Body of pancreas (tissue), 4 donors: Measurements from ENCODE around the gene KIR3DL1. TPM values are rescaled to one million over a fixed set of nuclear protein-coding genes. Genes with fewer than 3 reads are reported as not detected.
"Not testable (repeated sequence)": the region's sequence is repeated elsewhere in the genome, so short reads cannot be mapped to it uniquely, and the experiment has no call there.

Experiments
- ATAC-seq: fragments of 150-250 bp; one replicate; pipeline ENCODE4 v1.9.1; 2016
- DNase-seq, 4 donors: peaks; one replicate each; pipeline ENCODE4 v3.0.0-alpha.2; 2019
- H3K27ac ChIP-seq, 4 donors: fragments of 200-600 bp; sonication (generic); 1 replicate in 3 of 4; 2 replicates in 1 of 4; pipeline versions ENCODE4 v1.5.1 to v1.6.1; 2016 to 2019; ENCODE audit warnings: mild to moderate bottlenecking in 1 of 4, mixed read lengths in 1 of 4, moderate library complexity in 1 of 4
- H3K27me3 ChIP-seq, 2 donors: fragments of 200-600 bp; sonication (generic); one replicate each; pipeline ENCODE4 v1.6.0; 2016; ENCODE audit warnings: mild to moderate bottlenecking in 1 of 2
- H3K36me3 ChIP-seq, 2 donors: fragments of 200-600 bp; sonication (generic); replicated peaks in 1 of 2; 2 replicates each; pipeline ENCODE4 v1.5.1; 2016; ENCODE audit warnings: low read depth in 2 of 2; ENCODE audit not compliant: insufficient read depth in 1 of 2
- H3K4me1 ChIP-seq: fragments of 200-600 bp; sonication (generic); one replicate; pipeline ENCODE4 v1.6.0; 2016
- H3K4me3 ChIP-seq, 2 donors: fragments of 200-600 bp; sonication (generic); 1 replicate in 1 of 2; 2 replicates in 1 of 2; pipeline ENCODE4 v1.5.1; 2016 to 2019
- H3K9me3 ChIP-seq, 3 donors: fragments of 200-600 bp; sonication (generic); 1 replicate in 2 of 3; 2 replicates in 1 of 3; pipeline ENCODE4 v1.5.1; 2016
- POLR2A ChIP-seq, 3 donors: fragments of 450-650 bp; IDR thresholded peaks; one replicate each; pipeline ENCODE4 v1.6.1; 2016; ENCODE audit warnings: antibody characterized with exemption in 3 of 3, mild to moderate bottlenecking in 2 of 3
- WGBS, 2 donors: methylation state at CpG; one replicate each; pipeline ENCODE4 v1.1.5; 2017; 5-methylcytosine and 5-hydroxymethylcytosine counted together
- intact Hi-C: fragments of 100-400 bp; cut with DNase I; formaldehyde crosslinking; loops from one replicate; pipeline ENCODE4 v1.15.1; 2023
- total RNA-seq, 2 donors: library from RNA; depleted of rRNA; stranded (reverse); fragments of >200 nt; gene quantifications; one replicate each; pipeline ENCODE4 v1.1.0, GENCODE V29; 2016
- TF ChIP-seq, protein P1 (sequence below), 7 experiments: fragments of 450-650 bp in 4 of 7; fragments of 200-600 bp in 3 of 7; sonication (generic) in 3 of 7; IDR thresholded peaks; one replicate each; pipeline ENCODE4 v1.5.1; 2016 to 2019; ENCODE audit warnings: antibody characterized with exemption in 7 of 7

Gene KIR3DL1
- total RNA-seq, 2 donors from 2014 or later, result not detected

DNA sequence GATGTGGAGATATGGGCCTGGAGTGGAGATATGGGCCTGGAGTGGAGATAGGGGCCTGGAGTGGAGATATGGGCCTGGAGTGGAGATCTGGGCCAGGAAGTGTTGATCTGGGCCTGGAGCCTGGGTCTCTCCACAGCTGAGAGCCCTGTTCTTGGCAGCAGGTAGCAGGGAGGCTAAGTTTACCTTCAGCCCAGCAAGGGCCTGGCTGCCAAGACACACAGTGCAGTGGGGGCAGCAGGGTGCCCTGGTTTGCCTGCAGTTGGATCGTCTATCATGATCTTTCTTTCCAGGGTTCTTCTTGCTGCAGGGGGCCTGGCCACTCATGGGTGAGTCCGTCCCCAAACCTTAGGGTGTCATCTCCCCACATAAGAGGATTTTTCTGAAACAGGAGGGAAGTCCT, 34.7 kb downstream of the KIR3DL1 start:
- H3K4me1 ChIP-seq, result no peaks in the 10 kb centered on the region
- no peaks in the 10 kb centered on the region for H3K9me3 ChIP-seq
- 38 to 56% methylated on average over 1 to 2 of the region's 2 CpGs for WGBS, 2 donors
- H3K4me3 ChIP-seq, result no peak overlapping the region
- no peaks in the 10 kb centered on the region for H3K27me3 ChIP-seq
- no peak overlapping the region for H3K27ac ChIP-seq
- H3K36me3 ChIP-seq, result no peaks in the 10 kb centered on the region
- intact Hi-C loops, result loop anchor here (10.0 kb wide), 1 partner anchor 76 kb away; no protein-coding TSS in a partner anchor
- no peak for DNase-seq
- no peak for ATAC-seq
- TF ChIP-seq POLR2A (IDR thresholded peaks at IDR 0.05), result no peak
- TF ChIP-seq, protein P1, sequence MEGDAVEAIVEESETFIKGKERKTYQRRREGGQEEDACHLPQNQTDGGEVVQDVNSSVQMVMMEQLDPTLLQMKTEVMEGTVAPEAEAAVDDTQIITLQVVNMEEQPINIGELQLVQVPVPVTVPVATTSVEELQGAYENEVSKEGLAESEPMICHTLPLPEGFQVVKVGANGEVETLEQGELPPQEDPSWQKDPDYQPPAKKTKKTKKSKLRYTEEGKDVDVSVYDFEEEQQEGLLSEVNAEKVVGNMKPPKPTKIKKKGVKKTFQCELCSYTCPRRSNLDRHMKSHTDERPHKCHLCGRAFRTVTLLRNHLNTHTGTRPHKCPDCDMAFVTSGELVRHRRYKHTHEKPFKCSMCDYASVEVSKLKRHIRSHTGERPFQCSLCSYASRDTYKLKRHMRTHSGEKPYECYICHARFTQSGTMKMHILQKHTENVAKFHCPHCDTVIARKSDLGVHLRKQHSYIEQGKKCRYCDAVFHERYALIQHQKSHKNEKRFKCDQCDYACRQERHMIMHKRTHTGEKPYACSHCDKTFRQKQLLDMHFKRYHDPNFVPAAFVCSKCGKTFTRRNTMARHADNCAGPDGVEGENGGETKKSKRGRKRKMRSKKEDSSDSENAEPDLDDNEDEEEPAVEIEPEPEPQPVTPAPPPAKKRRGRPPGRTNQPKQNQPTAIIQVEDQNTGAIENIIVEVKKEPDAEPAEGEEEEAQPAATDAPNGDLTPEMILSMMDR (IDR thresholded peaks at IDR 0.05), result no peak

DNA sequence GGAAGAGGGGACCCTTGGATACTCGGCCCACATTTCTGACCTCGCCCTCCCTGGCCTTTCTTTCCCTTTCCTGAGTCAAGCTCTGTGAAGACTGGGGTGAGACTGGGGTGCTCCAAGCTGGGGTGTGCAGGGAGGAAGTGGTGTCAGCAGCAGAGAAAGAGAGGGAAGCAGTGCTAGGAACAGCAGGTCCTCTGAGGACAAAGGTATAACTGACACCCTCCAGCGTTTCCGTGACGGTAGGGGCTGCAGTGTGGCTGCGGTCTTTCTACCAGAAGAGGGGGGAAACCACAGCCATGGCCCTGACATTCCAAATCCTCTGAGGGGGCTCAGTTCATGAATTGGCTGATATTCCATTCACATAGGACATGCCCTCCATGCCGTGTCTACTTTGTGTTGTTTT, 35.1 kb downstream of the KIR3DL1 start:
- no peaks in the 10 kb centered on the region for H3K9me3 ChIP-seq
- no peak overlapping the region for H3K4me3 ChIP-seq
- WGBS, 2 donors, result 61 to 70% methylated on average over 7 of the region's 7 CpGs
- no peak for ATAC-seq
- no peak overlapping the region for H3K27ac ChIP-seq
- no peaks in the 10 kb centered on the region for H3K27me3 ChIP-seq
- no peak for TF ChIP-seq POLR2A (IDR thresholded peaks at IDR 0.05)
- TF ChIP-seq, protein P1 (IDR thresholded peaks at IDR 0.05), result no peak
- no peaks in the 10 kb centered on the region for H3K4me1 ChIP-seq
- intact Hi-C loops, result loop anchor here (10.0 kb wide), 1 partner anchor 77 kb away; no protein-coding TSS in a partner anchor
- DNase-seq, result no peak
- H3K36me3 ChIP-seq, result no peaks in the 10 kb centered on the region

DNA sequence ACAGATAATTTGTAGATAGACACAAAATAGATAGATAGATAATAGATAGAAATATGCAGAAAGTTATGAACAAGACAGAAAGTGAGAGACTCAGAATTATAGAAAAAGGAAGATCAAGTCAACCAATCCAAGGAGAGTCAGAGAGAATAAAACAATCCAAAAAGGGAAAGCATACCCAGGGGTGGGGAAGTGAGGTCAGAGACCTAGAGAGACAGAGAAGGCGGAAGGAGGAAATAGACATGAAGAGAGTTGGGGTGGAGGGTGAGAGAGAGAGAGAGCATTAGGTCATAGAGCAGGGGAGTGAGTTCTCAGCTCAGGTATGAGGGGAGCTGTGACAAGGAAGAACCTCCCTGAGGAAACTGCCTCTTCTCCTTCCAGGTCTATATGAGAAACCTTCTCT, 39.0 kb downstream of the KIR3DL1 start:
- WGBS, 2 donors, result 20 to 38% methylated on average over 1 of the region's 1 CpG
- not testable (repeated sequence) for H3K9me3 ChIP-seq, DNase-seq, H3K27ac ChIP-seq, H3K27me3 ChIP-seq, H3K4me3 ChIP-seq, H3K36me3 ChIP-seq, ATAC-seq, H3K4me1 ChIP-seq
- intact Hi-C loops, result loop anchor here (10.0 kb wide), 1 partner anchor 80 kb away; no protein-coding TSS in a partner anchor

DNA sequence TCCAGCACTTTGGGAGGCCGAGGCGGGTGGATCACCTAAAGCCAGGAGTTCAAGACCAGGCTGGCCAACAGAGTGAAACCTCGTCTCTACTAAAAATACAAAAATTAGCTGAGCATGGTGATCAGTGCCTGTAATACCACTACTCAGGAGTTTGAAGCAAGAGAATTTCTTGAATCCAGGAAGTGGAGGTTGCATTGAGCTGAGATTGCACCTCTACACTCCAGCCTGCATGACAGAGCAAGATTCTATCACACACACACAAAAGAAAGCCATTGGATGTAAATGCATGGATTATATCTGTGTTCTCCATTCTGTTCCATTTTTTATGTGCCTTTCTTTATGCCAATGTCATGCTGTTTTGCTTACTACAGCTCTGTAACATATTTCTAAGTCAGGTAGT, 42.2 kb downstream of the KIR3DL1 start:
- intact Hi-C loops, result loop anchor here (10.0 kb wide), 1 partner anchor 84 kb away; no protein-coding TSS in a partner anchor
- WGBS, 2 donors, result 27 to 78% methylated on average over 3 of the region's 3 CpGs

DNA sequence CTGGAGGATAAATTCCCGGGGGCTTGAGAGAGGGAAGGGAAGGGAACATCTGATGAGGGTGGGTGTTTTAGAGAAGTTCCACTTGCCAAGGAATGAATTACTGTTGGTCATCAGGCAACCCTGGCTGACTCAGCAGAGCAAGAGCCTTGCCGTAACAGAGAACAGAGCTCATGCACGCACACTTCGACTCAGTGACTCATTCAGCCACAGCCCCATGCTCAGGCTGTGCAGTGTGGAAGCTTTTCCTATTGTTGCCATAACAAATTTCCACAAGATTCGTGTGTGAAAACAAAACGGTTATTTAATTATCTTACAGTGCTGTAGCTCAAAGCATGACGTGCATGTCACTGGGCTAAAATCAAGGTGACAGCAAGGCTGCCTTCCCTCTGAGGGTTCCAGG, 43.2 kb downstream of the KIR3DL1 start:
- not testable (repeated sequence) for H3K9me3 ChIP-seq, DNase-seq, ATAC-seq, H3K27ac ChIP-seq, H3K4me1 ChIP-seq, H3K36me3 ChIP-seq, H3K27me3 ChIP-seq, H3K4me3 ChIP-seq
- whole genome bisulfite sequencing, 2 donors, result 47 to 51% methylated on average over 5 to 7 of the region's 7 CpGs
- intact Hi-C loops, result loop anchor here (10.0 kb wide), 1 partner anchor 85 kb away; no protein-coding TSS in a partner anchor

More for the DNA sequence above, 42.2 kb downstream of the KIR3DL1 start:
- H3K4me3 ChIP-seq, H3K36me3 ChIP-seq, DNase-seq, H3K9me3 ChIP-seq, H3K27me3 ChIP-seq, H3K27ac ChIP-seq, H3K4me1 ChIP-seq, ATAC-seq: not testable (repeated sequence)

DNA sequence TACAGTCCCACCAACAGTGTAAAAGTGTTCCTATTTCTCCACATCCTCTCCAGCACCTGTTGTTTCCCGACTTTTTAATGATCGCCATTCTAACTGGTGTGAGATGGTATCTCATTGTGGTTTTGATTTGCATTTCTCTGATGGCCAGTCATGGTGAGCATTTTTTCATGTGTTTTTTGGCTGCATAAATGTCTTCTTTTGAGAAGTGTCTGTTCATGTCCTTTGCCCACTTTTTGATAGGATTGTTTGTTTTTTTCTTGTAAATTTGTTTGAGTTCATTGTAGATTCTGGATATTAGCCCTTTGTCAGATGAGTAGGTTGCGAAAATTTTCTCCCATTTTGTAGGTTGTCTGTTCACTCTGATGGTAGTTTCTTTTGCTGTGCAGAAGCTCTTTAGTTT, 47.2 kb downstream of the KIR3DL1 start:
- intact Hi-C loops, H3K27ac ChIP-seq, H3K9me3 ChIP-seq, H3K36me3 ChIP-seq, H3K27me3 ChIP-seq, H3K4me1 ChIP-seq, H3K4me3 ChIP-seq, ATAC-seq, DNase-seq: not testable (repeated sequence)
- WGBS, 2 donors, result 93% methylated on average over 2 of the region's 3 CpGs; no CpG with 5 or more reads in 1 of the 2 donors

DNA sequence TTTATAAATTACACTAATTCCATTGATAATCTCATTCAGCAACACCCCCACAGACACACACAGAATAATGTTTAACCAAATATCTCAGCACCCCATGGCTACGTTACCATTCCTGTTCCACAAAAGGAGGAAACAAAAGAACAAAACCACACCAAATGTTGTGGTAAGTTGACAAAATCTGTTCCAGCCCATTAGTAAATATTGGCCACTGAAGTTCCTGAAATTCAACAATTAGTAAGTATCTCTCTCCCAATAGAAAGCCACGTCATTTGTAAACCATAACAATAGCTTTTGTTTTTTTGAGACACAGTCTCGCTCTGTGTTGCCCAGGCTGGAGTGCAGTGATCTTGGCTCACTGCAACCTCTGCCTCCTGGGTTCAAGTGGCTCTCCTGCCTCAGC, 55.4 kb downstream of the KIR3DL1 start:
- Histone ChIP-seq H3K27ac (no peak overlapping the region), H3K27me3 (no peaks in the 10 kb centered on the region), H3K4me3 (no peak overlapping the region), H3K9me3 (no peaks in the 10 kb centered on the region), H3K36me3 (no peaks in the 10 kb centered on the region), H3K4me1 (no peaks in the 10 kb centered on the region)
- TF ChIP-seq, protein P1 (IDR thresholded peaks at IDR 0.05), result no peak
- 24 to 37% methylated on average over 3 of the region's 3 CpGs for WGBS, 2 donors
- DNase-seq (no peak), ATAC-seq (no peak)
- intact Hi-C loops, result no loop called here
